IMR-90 (cell line): ENCODE results near the gene TRAK2. TPM values are rescaled to one million over a fixed set of nuclear protein-coding genes. Genes with fewer than 3 reads are reported as not detected.

ENCODE experiments used
- ATAC-seq: fragments of 200-7000 bp; cut with Tn5 transposase; 2 replicates; pipeline ENCODE4 v1.9.1; 2020; ENCODE audit warnings: low read depth, mild to moderate bottlenecking, moderate library complexity
- BruUV-seq: library from RNA; stranded (reverse); fragments of 400-500 nt; replicated peaks from 2 replicates; lab custom pipeline; 2021; lab: Mats Ljungman, UMichigan
- CTCF ChIA-PET: fragments of 300-600 bp; formaldehyde crosslinking; extraction: SDS; loops from one replicate; lab custom pipeline; 2021; ENCODE audit warnings: antibody characterized with exemption; lab: Yijun Ruan, JAX
- POLR2A ChIA-PET: fragments of 300-600 bp; sonication (Branson Sonifier 250); formaldehyde crosslinking; loops from one replicate; lab custom pipeline; 2022; ENCODE audit warnings: antibody characterized with exemption; ENCODE audit not compliant: unreplicated experiment; lab: Charles Lee
- DNase-seq: peaks from one replicate; pipeline ENCODE4 v3.0.0; 2013
- H2AFZ ChIP-seq: replicated peaks from 2 replicates; pipeline ENCODE3; 2013; ENCODE audit warnings: low read length, mild to moderate bottlenecking; ENCODE audit not compliant: poor library complexity
- H2AK5ac ChIP-seq: 2 replicates; pipeline ENCODE4 v1.6.1; 2013; ENCODE audit warnings: low read depth, low read length, inconsistent platforms
- H2AK9ac ChIP-seq: replicated peaks from 2 replicates; pipeline ENCODE3; 2013; ENCODE audit warnings: mild to moderate bottlenecking, low read depth, low read length, moderate library complexity; ENCODE audit not compliant: poor library complexity
- H2BK120ac ChIP-seq: 2 replicates; pipeline ENCODE4 v1.6.1; 2013; ENCODE audit warnings: low read depth, low read length, inconsistent platforms
- H2BK15ac ChIP-seq: 3 replicates; pipeline ENCODE4 v1.6.1; 2013; ENCODE audit warnings: low read depth, low read length, inconsistent platforms
- H2BK20ac ChIP-seq: 2 replicates; pipeline ENCODE4 v1.6.1; 2013; ENCODE audit warnings: low read depth, mild to moderate bottlenecking, inconsistent platforms, low read length, moderate library complexity
- H2BK5ac ChIP-seq: 2 replicates; pipeline ENCODE4 v1.6.1; 2013; ENCODE audit warnings: mild to moderate bottlenecking, low read depth, low read length, inconsistent platforms; ENCODE audit not compliant: poor library complexity, severe bottlenecking
- H3K14ac ChIP-seq: replicated peaks from 2 replicates; pipeline ENCODE4 v1.6.1; 2013; ENCODE audit warnings: low read depth, low read length, inconsistent platforms
- H3K18ac ChIP-seq: 2 replicates; pipeline ENCODE4 v1.6.1; 2013; ENCODE audit warnings: low read depth, low read length, control low read depth
- H3K23ac ChIP-seq: 2 replicates; pipeline ENCODE4 v1.6.1; 2013; ENCODE audit warnings: low read depth, low read length, inconsistent platforms
- H3K27ac ChIP-seq: 2 replicates; pipeline ENCODE4 v1.5.1; 2013; ENCODE audit warnings: mild to moderate bottlenecking, control low read depth, low read length; ENCODE audit not compliant: insufficient read depth
- H3K27me3 ChIP-seq: 2 replicates; pipeline ENCODE4 v1.6.1; 2013; ENCODE audit warnings: low read length; ENCODE audit not compliant: control insufficient read depth, insufficient read depth
- H3K36me3 ChIP-seq: 2 replicates; pipeline ENCODE4 v1.6.1; 2013; ENCODE audit warnings: low read length, mixed read lengths; ENCODE audit not compliant: control insufficient read depth, insufficient read depth
- H3K4ac ChIP-seq: 2 replicates; pipeline ENCODE4 v1.6.1; 2013; ENCODE audit warnings: low read depth, low read length, inconsistent platforms
- H3K4me1 ChIP-seq: 2 replicates; pipeline ENCODE4 v1.6.1; 2013; ENCODE audit warnings: low read length, mixed read lengths; ENCODE audit not compliant: control insufficient read depth, insufficient read depth
- H3K4me2 ChIP-seq: 2 replicates; pipeline ENCODE4 v1.6.1; 2013; ENCODE audit warnings: low read depth, mild to moderate bottlenecking, control low read depth, low read length, moderate library complexity
- H3K4me3 ChIP-seq: 2 replicates; pipeline ENCODE4 v1.5.1; 2013; ENCODE audit warnings: low read depth, mild to moderate bottlenecking, control low read depth, low read length, moderate library complexity; ENCODE audit not compliant: insufficient read depth
- H3K56ac ChIP-seq: 2 replicates; pipeline ENCODE4 v1.6.1; 2013; ENCODE audit warnings: low read length, inconsistent platforms; ENCODE audit not compliant: insufficient read depth; ENCODE audit errors: extremely low read depth
- H3K79me1 ChIP-seq, 2 experiments: 2 replicates each; pipeline ENCODE4 v1.6.1; 2013; ENCODE audit warnings: low read length in 2 of 2, inconsistent platforms in 1 of 2, low read depth in 1 of 2
- H3K9ac ChIP-seq: 2 replicates; pipeline ENCODE4 v1.6.1; 2013; ENCODE audit warnings: low read depth, low read length, control low read depth
- H3K9me1 ChIP-seq: 2 replicates; pipeline ENCODE4 v1.6.1; 2013; ENCODE audit warnings: low read length, inconsistent platforms; ENCODE audit not compliant: insufficient read depth
- H3K9me3 ChIP-seq: 2 replicates; pipeline ENCODE4 v1.6.1; 2013; ENCODE audit warnings: low read length; ENCODE audit not compliant: control insufficient read depth, insufficient read depth
- H4K20me1 ChIP-seq: 2 replicates; pipeline ENCODE4 v1.6.1; 2013; ENCODE audit warnings: low read length, inconsistent platforms; ENCODE audit not compliant: insufficient read depth
- H4K5ac ChIP-seq: 2 replicates; pipeline ENCODE4 v1.6.1; 2013; ENCODE audit warnings: mild to moderate bottlenecking, low read depth, low read length, control low read depth
- H4K8ac ChIP-seq, 2 experiments: 2 replicates each; pipeline ENCODE4 v1.6.1; 2013; ENCODE audit warnings: low read depth in 2 of 2, low read length in 2 of 2, control low read depth in 1 of 2, inconsistent platforms in 1 of 2
- H4K91ac ChIP-seq: 2 replicates; pipeline ENCODE4 v1.6.1; 2013; ENCODE audit warnings: low read depth, low read length, inconsistent platforms; ENCODE audit not compliant: insufficient read depth
- BHLHE40 ChIP-seq: fragments of 150-350 bp; IDR thresholded peaks from 2 replicates; pipeline ENCODE4 v1.6.1; 2016; ENCODE audit warnings: mild to moderate bottlenecking, low read depth, low read length
- CEBPB ChIP-seq: IDR thresholded peaks from 2 replicates; pipeline ENCODE4 v1.6.1; 2012; ENCODE audit warnings: low read depth, low read length, improper control_type of control experiment
- CHD1 ChIP-seq: IDR thresholded peaks from 2 replicates; pipeline ENCODE4 v1.6.1; 2012; ENCODE audit warnings: low read depth, low read length, improper control_type of control experiment
- ELK1 ChIP-seq: fragments of 150-350 bp; IDR thresholded peaks from 2 replicates; pipeline ENCODE4 v1.6.1; 2016; ENCODE audit warnings: low read depth, mild to moderate bottlenecking, low read length, moderate library complexity, borderline replicate concordance
- FOS ChIP-seq: fragments of 150-350 bp; IDR thresholded peaks from 2 replicates; pipeline ENCODE4 v1.6.1; 2016; ENCODE audit warnings: low read depth, low read length
- MAFK ChIP-seq: IDR thresholded peaks from 2 replicates; pipeline ENCODE4 v1.6.1; 2012; ENCODE audit warnings: low read depth, low read length, improper control_type of control experiment
- MAZ ChIP-seq: IDR thresholded peaks from 2 replicates; pipeline ENCODE4 v1.6.1; 2012; ENCODE audit warnings: low read depth, mild to moderate bottlenecking, low read length, improper control_type of control experiment, moderate library complexity, borderline replicate concordance
- MXI1 ChIP-seq: IDR thresholded peaks from 2 replicates; pipeline ENCODE4 v1.6.1; 2012; ENCODE audit warnings: low read depth, mild to moderate bottlenecking, low read length, moderate library complexity, borderline replicate concordance
- NFE2L2 ChIP-seq: fragments of 150-350 bp; IDR thresholded peaks from 2 replicates; pipeline ENCODE4 v1.6.1; 2016; ENCODE audit warnings: low read depth, mild to moderate bottlenecking, low read length
- POLR2A ChIP-seq: IDR thresholded peaks from 2 replicates; pipeline ENCODE4 v1.6.1; 2012; ENCODE audit warnings: mild to moderate bottlenecking, low read depth, low read length
- RAD21 ChIP-seq: IDR thresholded peaks from 2 replicates; pipeline ENCODE4 v1.6.1; 2012; ENCODE audit warnings: low read length, improper control_type of control experiment
- RCOR1 ChIP-seq: IDR thresholded peaks from 2 replicates; pipeline ENCODE4 v1.6.1; 2012; ENCODE audit warnings: mild to moderate bottlenecking, low read length, improper control_type of control experiment; ENCODE audit not compliant: insufficient replicate concordance
- RFX5 ChIP-seq: IDR thresholded peaks from 2 replicates; pipeline ENCODE4 v1.8.0; 2012; ENCODE audit warnings: low read depth, mild to moderate bottlenecking, low read length, moderate library complexity
- SMC3 ChIP-seq: fragments of 150-350 bp; IDR thresholded peaks from 2 replicates; pipeline ENCODE4 v1.6.1; 2016; ENCODE audit warnings: low read depth, mild to moderate bottlenecking, antibody characterized with exemption, low read length, moderate library complexity
- WGBS, 2 experiments: methylation state at CpG; one replicate each; pipeline versions ENCODE4 v1.1.5 to v1.1.7; 2013; ENCODE audit warnings: missing lambda C conversion rate in 2 of 2; ENCODE audit not compliant: insufficient read length in 1 of 2; ENCODE audit errors: extremely low coverage in 2 of 2; 5-methylcytosine and 5-hydroxymethylcytosine counted together
- dilution Hi-C: fragments of 300-500 bp; cut with HindIII; formaldehyde crosslinking; loops from one replicate; pipeline ENCODE4 v1.14.3; 2018; ENCODE audit warnings: low sequenced_read_pairs; ENCODE audit not compliant: unreplicated experiment
- in situ Hi-C: fragments of 300-500 bp; cut with MboI; formaldehyde crosslinking; loops from 3 replicates; pipeline ENCODE4 v1.14.3; 2019; ENCODE audit warnings: low sequenced_read_pairs, inconsistent platforms, mixed read lengths
- intact Hi-C: fragments of 100-400 bp; cut with micrococcal nuclease; formaldehyde crosslinking; loops from 2 replicates; pipeline ENCODE4 v1.10.0; 2022
- polyA plus RNA-seq, 3 experiments: library from polyadenylated mRNA; depleted of rRNA; stranded (reverse); fragments of >200 nt; gene quantifications; 2 replicates each; pipeline ENCODE4 v1.2.3, GENCODE V29; 2012; ENCODE audit warnings: low replicate concordance in 1 of 3
- total RNA-seq: library from RNA; depleted of rRNA; stranded (reverse); fragments of >200 nt; gene quantifications from 2 replicates; pipeline ENCODE4 v1.2.3, GENCODE V29; 2012
- TF ChIP-seq, protein P1 (sequence below): fragments of 150-350 bp; IDR thresholded peaks from 2 replicates; pipeline ENCODE4 v1.6.1; 2017; ENCODE audit warnings: mild to moderate bottlenecking, antibody characterized with exemption, low read length, low read depth
- TF ChIP-seq, protein P2 (sequence below): conservative IDR thresholded peaks from 2 replicates; pipeline ENCODE4 v1.5.1; 2012; ENCODE audit warnings: mild to moderate bottlenecking, low read depth, low read length, improper control_type of control experiment

The TRAK2 gene
- total and polyA plus RNA-seq, 2 of the 4 experiments (the other 2 are of a cell fraction): 13.1 to 65.4 TPM

DNA sequence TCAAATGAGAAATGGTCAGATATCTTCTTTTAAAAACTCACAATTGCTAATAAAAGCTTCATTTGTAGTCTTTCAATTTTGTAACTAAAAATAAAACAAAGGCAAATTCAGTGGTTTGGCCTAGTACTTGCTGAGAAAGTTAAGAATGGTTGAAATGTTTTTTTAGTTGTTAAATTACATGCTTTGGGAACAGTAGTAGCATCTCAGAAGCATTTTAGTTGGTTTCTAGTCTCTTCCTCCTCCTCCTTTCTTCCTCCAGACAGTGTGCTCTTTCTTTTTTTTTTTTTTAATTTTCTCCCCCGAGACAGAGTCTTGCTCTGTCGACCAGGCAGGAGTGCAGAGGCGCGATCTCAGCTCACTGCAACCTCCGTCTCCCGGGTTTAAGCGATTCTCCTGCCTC lies 9.8 kb downstream of the TRAK2 start:
- Histone ChIP-seq H3K23ac (no peak overlapping the region), H3K14ac (no peak overlapping the region), H4K20me1 (peaks cover 4% of the 10 kb centered on the region), H4K8ac (no peak overlapping the region), H2BK15ac (no peak overlapping the region), H3K27ac (no peak overlapping the region), H2AK5ac (no peak overlapping the region), H3K4me3 (no peak overlapping the region), H4K5ac (no peak overlapping the region), H3K4me2 (no peak overlapping the region), H3K36me3 (no peaks in the 10 kb centered on the region), H2AK9ac (no peak overlapping the region), H3K4me1 (no peaks in the 10 kb centered on the region), H3K79me1 (peaks cover 26 to 46% of the 10 kb centered on the region in 2 experiments), H3K4ac (no peak overlapping the region), H2BK20ac (no peak overlapping the region), H3K27me3 (no peaks in the 10 kb centered on the region), H3K9me3 (no peaks in the 10 kb centered on the region), H4K91ac (no peak overlapping the region), H3K18ac (no peak overlapping the region), H3K9me1 (no peaks in the 10 kb centered on the region), H3K9ac (no peak overlapping the region), H3K56ac (no peak overlapping the region), H2BK120ac (no peak overlapping the region), H2AFZ (no peak overlapping the region), H2BK5ac (no peak overlapping the region)
- intact Hi-C loops: no loop called here
- ATAC-seq (no peak), DNase-seq (no peak)
- no TSS peak for BruUV-seq
- WGBS, 2 experiments: 93% methylated on average over 6 of the region's 7 CpGs; no CpG with 5 or more reads in 1 of the 2 experiments
- CTCF ChIA-PET: no interaction called here
- dilution Hi-C loops: no loop called here
- POLR2A ChIA-PET: interaction anchor here (0.9 kb wide), 1 partner anchor 10 kb away, joined by 4 read pairs; the partner anchor contains the start of genes STRADB and TRAK2
- in situ Hi-C loops: no loop called here
- TF ChIP-seq FOS: no peak
- TF ChIP-seq, protein P1, sequence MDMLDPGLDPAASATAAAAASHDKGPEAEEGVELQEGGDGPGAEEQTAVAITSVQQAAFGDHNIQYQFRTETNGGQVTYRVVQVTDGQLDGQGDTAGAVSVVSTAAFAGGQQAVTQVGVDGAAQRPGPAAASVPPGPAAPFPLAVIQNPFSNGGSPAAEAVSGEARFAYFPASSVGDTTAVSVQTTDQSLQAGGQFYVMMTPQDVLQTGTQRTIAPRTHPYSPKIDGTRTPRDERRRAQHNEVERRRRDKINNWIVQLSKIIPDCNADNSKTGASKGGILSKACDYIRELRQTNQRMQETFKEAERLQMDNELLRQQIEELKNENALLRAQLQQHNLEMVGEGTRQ: no peak
- TF ChIP-seq RFX5: no peak
- TF ChIP-seq ELK1: no peak
- no peak for TF ChIP-seq RAD21
- TF ChIP-seq SMC3: no peak
- no peak for TF ChIP-seq RCOR1
- no peak for TF ChIP-seq NFE2L2
- no peak for TF ChIP-seq MAZ
- TF ChIP-seq MAFK: no peak
- no peak for TF ChIP-seq POLR2A
- TF ChIP-seq CHD1: no peak
- TF ChIP-seq, protein P2, sequence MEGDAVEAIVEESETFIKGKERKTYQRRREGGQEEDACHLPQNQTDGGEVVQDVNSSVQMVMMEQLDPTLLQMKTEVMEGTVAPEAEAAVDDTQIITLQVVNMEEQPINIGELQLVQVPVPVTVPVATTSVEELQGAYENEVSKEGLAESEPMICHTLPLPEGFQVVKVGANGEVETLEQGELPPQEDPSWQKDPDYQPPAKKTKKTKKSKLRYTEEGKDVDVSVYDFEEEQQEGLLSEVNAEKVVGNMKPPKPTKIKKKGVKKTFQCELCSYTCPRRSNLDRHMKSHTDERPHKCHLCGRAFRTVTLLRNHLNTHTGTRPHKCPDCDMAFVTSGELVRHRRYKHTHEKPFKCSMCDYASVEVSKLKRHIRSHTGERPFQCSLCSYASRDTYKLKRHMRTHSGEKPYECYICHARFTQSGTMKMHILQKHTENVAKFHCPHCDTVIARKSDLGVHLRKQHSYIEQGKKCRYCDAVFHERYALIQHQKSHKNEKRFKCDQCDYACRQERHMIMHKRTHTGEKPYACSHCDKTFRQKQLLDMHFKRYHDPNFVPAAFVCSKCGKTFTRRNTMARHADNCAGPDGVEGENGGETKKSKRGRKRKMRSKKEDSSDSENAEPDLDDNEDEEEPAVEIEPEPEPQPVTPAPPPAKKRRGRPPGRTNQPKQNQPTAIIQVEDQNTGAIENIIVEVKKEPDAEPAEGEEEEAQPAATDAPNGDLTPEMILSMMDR: no peak
- TF ChIP-seq CEBPB: no peak
- no peak for TF ChIP-seq BHLHE40
- no peak for TF ChIP-seq MXI1
